AG04450 (cell line): ENCODE data around the gene C3orf22. TPM values are rescaled to one million over a fixed set of nuclear protein-coding genes. Genes with fewer than 3 reads are reported as not detected.

Experiments used
- CTCF ChIA-PET: fragments of 300-600, 350-600 bp; formaldehyde crosslinking; extraction: SDS; loops from one replicate; lab custom pipeline; 2022; ENCODE audit warnings: antibody characterized with exemption, inconsistent platforms; lab: Charles Lee
- POLR2A ChIA-PET: fragments of 350-600 bp; formaldehyde crosslinking; extraction: SDS; loops from one replicate; lab custom pipeline; 2021; ENCODE audit warnings: antibody characterized with exemption, inconsistent platforms; lab: Yijun Ruan, JAX
- DNase-seq: peaks from one replicate; pipeline ENCODE4 v3.0.0-alpha.2; 2011; ENCODE audit warnings: low read depth, low spot score
- H3K27ac ChIP-seq: one replicate; pipeline ENCODE4 v1.5.1; 2012; ENCODE audit warnings: low read depth, low read length, control low read depth
- H3K27me3 ChIP-seq: one replicate; pipeline ENCODE4 v1.6.0; 2012; ENCODE audit warnings: low read length; ENCODE audit not compliant: control insufficient read depth, insufficient read depth
- H3K4me3 ChIP-seq: 2 replicates; pipeline ENCODE4 v1.5.1; 2011; ENCODE audit warnings: mild to moderate bottlenecking, low read depth, low read length, control low read depth
- H3K9me3 ChIP-seq: 2 replicates; pipeline ENCODE4 v1.5.1; 2012; ENCODE audit warnings: low read length; ENCODE audit not compliant: control insufficient read depth, insufficient read depth
- polyA plus RNA-seq: library from polyadenylated mRNA; depleted of rRNA; stranded (reverse); fragments of >200 nt; gene quantifications from 2 replicates; pipeline ENCODE4 v1.2.3, GENCODE V29; 2011
- TF ChIP-seq, protein P1 (sequence below): IDR thresholded peaks from 2 replicates; pipeline ENCODE4 v1.5.1; 2011; ENCODE audit warnings: low read depth, low read length, control low read depth, inconsistent platforms

C3orf22 gene
- polyA plus RNA-seq, 1 experiment, result not detected

DNA sequence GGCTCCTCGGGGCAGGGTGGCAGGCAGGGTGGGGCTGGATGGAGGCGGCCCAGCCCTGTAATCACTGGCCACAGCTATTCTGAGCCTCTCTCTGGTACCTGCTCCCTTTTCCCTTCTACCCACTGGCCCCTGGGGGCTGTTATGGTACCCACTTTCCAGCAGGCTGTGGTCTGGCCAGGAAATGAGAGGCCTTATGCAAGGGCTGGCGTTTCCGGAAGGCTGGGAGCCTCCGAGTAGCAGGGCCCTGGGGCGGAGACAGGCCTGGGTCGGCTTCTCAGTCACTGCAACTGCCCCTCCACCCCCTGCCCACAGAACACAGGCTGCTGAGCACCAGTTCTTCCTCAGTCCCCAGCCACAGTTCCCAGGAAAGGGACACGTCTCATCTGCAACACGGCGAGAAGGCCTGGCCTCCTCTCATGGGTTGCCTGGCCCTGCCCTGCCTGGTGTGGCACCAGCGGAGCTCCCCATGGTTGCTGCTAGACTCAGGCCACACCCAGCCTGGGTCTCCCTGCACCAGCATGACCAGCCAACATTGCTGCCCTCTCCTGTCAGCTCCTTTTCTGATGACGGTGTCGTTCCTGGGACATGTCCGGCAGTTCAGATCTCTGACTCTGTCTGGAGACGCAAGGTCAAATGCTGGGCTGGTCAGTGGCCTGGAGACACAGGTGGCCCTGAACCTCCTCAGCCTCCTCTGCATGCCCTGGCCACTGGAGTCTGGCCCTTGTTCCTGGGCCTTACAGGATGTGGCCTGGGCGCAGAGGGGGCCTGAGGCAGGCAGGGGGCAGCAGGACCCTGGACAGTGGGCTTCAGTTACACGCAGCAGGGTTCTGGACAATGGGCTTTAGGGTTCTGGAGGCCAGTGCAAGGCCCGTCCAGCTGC is 28.3 kb downstream of the C3orf22 start:
- ChIA-PET POLR2A (no interaction called here), CTCF (no interaction called here)
- Histone ChIP-seq H3K27me3 (peaks cover 29% of the 10 kb centered on the region), H3K27ac (no peak overlapping the region), H3K4me3 (no peak overlapping the region), H3K9me3 (no peaks in the 10 kb centered on the region)
- DNase-seq, result no peak
- TF ChIP-seq, protein P1, sequence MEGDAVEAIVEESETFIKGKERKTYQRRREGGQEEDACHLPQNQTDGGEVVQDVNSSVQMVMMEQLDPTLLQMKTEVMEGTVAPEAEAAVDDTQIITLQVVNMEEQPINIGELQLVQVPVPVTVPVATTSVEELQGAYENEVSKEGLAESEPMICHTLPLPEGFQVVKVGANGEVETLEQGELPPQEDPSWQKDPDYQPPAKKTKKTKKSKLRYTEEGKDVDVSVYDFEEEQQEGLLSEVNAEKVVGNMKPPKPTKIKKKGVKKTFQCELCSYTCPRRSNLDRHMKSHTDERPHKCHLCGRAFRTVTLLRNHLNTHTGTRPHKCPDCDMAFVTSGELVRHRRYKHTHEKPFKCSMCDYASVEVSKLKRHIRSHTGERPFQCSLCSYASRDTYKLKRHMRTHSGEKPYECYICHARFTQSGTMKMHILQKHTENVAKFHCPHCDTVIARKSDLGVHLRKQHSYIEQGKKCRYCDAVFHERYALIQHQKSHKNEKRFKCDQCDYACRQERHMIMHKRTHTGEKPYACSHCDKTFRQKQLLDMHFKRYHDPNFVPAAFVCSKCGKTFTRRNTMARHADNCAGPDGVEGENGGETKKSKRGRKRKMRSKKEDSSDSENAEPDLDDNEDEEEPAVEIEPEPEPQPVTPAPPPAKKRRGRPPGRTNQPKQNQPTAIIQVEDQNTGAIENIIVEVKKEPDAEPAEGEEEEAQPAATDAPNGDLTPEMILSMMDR, result no peak

DNA sequence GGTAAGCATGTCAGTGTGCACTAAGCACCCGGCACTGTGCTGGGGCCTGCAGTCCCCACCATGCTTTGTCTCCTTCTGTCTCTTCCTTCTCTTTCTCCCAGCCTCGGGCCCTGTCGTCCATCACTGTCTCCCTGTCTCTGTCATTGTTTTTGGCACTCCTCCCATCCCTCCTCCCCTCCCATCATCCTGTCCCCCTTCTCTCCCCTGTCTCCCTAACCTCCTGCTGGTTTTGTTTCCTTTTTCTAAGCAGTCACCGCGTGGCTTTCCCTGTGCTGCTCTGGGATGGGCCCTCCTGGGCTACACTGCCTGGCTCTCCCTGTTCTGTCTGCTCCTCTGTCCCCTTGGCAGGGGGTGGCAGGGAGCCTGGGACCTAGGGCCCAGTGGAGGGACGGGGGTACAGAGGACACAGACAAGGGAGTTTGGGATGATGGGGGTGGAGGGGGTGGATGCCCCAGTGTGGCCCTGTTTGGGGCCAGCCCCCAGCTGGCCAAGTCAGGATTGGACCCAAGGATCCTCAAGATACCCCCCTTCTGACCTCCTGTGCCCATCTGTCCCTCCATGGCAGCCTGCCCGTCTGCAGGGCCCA is 29.1 kb downstream of the C3orf22 start:
- TF ChIP-seq, protein P1, result no peak
- no peak for DNase-seq
- H3K27me3 ChIP-seq, result peaks cover 31% of the 10 kb centered on the region
- no peak overlapping the region for H3K4me3 ChIP-seq
- ChIA-PET POLR2A (no interaction called here), CTCF (no interaction called here)
- no peak overlapping the region for H3K27ac ChIP-seq
- H3K9me3 ChIP-seq, result no peaks in the 10 kb centered on the region

DNA sequence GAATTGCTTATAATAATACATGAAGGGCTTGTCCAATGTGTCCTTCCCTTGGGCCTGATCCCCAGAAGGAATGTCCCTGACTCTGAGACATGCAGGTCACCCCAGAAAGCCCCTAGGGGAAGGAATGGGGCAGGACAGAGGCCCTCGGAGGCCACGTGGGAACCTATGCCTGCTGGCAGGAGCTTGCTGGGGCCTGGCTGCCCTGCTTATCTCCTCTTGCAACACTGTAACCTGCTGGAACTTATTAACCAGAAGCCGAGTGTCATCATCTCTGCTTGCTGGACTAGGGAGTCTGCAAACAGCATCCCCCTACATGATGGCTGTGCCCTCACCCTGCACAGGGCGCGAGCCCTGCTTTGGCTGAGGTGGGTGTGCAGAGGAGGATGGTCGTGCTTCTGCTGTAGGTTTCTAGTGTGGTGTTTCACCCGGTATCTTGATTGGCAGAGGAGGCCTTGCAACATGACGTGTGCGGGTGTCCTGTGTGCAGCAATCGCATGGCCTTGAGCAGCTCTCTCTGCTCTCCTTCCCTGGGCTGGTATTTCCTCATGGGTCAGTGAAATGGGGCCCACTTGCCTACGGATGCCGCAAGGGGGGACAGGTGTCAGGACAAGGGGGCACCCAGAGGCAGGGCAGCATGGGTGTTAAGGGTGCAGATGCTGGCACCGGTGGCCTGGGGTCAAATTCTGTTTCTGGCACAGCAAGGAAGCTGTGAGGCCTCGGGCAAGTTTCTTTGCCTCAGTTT is 29.8 kb downstream of the C3orf22 start:
- Histone ChIP-seq H3K27ac (no peak overlapping the region), H3K27me3 (peaks cover 33% of the 10 kb centered on the region), H3K4me3 (no peak overlapping the region), H3K9me3 (no peaks in the 10 kb centered on the region)
- DNase-seq, result no peak
- TF ChIP-seq, protein P1, result no peak
- POLR2A ChIA-PET, result no interaction called here
- CTCF ChIA-PET, result no interaction called here

DNA sequence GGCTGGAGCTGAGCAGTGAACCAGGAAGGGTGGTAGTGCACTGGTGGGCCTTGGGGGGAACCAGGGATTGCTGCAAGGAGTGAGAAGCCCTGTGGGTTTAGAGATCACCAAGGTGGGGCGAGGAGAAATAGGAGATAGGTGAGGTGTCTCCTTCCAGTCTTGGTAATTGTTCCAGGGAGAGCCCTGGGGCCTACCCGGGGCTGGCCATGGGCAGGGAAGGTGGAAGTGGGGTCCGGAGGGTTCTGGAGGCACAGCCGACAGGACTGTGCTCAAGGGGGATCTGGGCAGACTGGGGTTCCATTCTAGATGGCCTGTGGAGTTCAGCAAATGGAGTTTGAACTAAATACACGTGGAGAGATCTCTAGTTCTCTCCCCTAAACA is 30.3 kb downstream of the C3orf22 start:
- Histone ChIP-seq H3K9me3 (no peaks in the 10 kb centered on the region), H3K27ac (no peak overlapping the region), H3K27me3 (peaks cover 37% of the 10 kb centered on the region), H3K4me3 (no peak overlapping the region)
- POLR2A ChIA-PET, result no interaction called here
- TF ChIP-seq, protein P1, result no peak
- no peak for DNase-seq
- CTCF ChIA-PET, result no interaction called here
